WTC11 (cell line): ENCODE results near the gene MAP1LC3C.

Experiments used
- CREB1 ChIP-seq: sonication (generic); formaldehyde crosslinking; IDR thresholded peaks from 2 replicates; pipeline ENCODE4 v1.8.0; 2023; ENCODE audit warnings: mild to moderate bottlenecking, missing genetic modification reagents
- CTCF ChIP-seq: fragments of 200-600 bp; IDR thresholded peaks from 2 replicates; pipeline ENCODE4 v1.8.0; 2022; ENCODE audit warnings: antibody characterized with exemption
- NFYB ChIP-seq: sonication (generic); formaldehyde crosslinking; conservative IDR thresholded peaks from 2 replicates; pipeline ENCODE4 v1.8.0; 2022; ENCODE audit warnings: low read depth, missing genetic modification reagents
- ZNF263 ChIP-seq: sonication (generic); formaldehyde crosslinking; IDR thresholded peaks from 2 replicates; pipeline ENCODE4 v1.8.1; 2022; ENCODE audit warnings: low read depth, mild to moderate bottlenecking, moderate library complexity, missing genetic modification reagents

GRCh38 chr1:242034392-242034791, 35.5 kb upstream of the MAP1LC3C start:
- TF ChIP-seq ZNF263 (CRISPR knock-in tag), result no peak
- no peak for TF ChIP-seq CTCF
- no peak for TF ChIP-seq NFYB (CRISPR knock-in tag)
- no peak for TF ChIP-seq CREB1 (CRISPR knock-in tag)
